AG09319 (cell line): ENCODE results near the gene CHRNA4.

Experiments
- DNase-seq: peaks from one replicate; pipeline ENCODE4 v3.0.0-alpha.2; 2010; ENCODE audit warnings: low read depth; ENCODE audit errors: extremely low read depth
- TF ChIP-seq, protein P1 (sequence below): IDR thresholded peaks from 2 replicates; pipeline ENCODE4 v1.5.1; 2011; ENCODE audit warnings: low read depth, mild to moderate bottlenecking, inconsistent platforms, low read length, moderate library complexity

Gene CHRNA4

DNA sequence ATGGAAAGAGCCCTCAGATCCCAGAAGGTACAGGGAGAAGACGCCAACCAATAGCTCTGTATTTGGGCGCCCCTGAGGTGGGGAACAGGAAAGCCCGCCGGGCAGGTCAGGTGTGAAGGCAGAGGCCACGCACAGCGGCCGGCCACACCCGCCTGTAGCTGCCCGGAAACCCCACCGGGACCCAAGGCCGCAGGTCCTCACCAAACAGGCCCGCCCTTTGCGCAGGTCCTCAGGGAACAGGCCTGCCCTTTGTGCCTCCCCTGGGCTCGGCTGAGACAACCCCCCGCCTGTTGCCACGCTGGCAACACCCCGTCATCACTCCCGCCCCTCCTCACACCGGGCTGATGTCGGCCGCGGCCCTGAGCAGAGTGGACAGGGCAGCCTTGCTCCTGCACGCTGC, 44.9 kb upstream of the CHRNA4 start:
- TF ChIP-seq, protein P1, sequence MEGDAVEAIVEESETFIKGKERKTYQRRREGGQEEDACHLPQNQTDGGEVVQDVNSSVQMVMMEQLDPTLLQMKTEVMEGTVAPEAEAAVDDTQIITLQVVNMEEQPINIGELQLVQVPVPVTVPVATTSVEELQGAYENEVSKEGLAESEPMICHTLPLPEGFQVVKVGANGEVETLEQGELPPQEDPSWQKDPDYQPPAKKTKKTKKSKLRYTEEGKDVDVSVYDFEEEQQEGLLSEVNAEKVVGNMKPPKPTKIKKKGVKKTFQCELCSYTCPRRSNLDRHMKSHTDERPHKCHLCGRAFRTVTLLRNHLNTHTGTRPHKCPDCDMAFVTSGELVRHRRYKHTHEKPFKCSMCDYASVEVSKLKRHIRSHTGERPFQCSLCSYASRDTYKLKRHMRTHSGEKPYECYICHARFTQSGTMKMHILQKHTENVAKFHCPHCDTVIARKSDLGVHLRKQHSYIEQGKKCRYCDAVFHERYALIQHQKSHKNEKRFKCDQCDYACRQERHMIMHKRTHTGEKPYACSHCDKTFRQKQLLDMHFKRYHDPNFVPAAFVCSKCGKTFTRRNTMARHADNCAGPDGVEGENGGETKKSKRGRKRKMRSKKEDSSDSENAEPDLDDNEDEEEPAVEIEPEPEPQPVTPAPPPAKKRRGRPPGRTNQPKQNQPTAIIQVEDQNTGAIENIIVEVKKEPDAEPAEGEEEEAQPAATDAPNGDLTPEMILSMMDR, result no peak
- DNase-seq, result no peak

DNA sequence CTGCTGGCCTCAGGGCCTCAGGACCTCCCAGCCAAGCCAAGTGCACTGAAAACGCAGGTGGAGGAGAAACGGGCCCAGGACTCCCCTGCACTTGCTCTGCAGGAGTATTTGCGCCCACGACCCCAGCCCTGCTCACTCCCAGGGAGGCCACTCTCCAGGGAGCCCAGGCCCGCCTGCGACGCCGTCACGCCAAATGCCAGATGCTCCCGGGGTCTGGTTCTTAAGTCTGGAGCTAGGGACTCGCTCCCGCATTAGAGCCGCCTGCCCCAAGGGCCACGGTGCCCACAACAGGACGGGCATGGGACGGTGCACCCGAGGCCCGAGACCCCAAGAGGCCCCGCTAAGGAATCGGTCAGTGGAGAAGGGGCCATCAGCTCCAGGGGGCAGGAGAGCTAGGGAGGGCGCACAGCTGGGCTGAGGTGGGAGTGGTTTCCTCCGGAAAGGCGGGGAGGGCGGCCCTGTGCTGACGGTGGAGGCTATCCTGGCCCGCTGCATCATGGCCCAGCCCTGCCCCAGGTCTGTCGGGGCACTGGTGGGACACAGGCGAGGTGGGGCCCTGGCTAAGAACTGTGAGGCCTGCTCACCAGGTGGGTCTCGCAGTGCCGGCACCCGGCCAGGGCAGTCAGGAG, 44.1 kb upstream of the CHRNA4 start:
- DNase-seq, result no peak
- TF ChIP-seq, protein P1, result no peak

DNA sequence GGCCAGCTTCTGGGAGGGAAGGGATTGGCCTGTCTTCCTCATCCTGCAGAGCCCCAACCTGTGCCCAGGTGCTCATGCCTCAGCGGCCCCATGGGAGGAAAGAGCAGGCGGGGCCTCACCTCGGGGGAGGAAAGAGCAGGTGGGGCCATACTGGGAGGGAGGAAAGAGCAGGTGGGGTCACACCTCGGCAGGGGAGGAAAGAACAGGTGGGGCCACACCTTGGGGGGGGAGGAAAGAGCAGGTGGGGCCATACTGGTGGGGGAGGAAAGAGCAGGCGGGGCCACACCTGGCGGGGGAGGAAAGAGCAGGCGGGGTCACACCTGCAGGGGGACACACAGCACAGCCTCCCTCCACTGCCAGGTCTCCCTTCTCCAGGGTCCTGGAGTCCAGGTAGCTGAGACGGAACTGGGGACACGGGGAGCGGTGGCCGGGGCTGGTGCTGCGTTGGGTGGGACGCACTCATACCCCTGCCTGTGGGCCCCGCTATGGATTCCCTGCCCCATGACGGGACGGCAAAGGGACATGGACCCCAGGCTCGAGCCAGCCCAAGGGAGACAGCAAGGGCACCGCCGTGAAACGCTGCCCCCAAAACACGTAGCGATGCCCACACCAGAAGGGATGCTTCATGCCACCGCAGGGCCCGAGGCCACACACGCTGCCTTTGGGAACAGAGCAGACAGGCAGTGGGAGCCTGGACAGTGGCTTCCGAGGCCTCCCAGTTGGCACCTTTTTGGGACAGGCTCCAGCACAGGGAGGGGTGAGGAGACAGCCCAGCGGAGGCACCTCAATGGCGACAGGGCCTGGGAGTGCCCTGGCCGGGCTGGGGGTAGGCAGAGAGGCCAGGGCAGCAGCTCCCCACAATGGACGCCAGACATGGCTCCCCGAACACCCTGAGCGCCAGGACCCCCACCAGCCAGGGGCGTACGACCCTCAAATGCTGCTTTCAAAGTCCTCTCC, 43.3 kb upstream of the CHRNA4 start:
- DNase-seq, result no peak
- TF ChIP-seq, protein P1, result no peak

DNA sequence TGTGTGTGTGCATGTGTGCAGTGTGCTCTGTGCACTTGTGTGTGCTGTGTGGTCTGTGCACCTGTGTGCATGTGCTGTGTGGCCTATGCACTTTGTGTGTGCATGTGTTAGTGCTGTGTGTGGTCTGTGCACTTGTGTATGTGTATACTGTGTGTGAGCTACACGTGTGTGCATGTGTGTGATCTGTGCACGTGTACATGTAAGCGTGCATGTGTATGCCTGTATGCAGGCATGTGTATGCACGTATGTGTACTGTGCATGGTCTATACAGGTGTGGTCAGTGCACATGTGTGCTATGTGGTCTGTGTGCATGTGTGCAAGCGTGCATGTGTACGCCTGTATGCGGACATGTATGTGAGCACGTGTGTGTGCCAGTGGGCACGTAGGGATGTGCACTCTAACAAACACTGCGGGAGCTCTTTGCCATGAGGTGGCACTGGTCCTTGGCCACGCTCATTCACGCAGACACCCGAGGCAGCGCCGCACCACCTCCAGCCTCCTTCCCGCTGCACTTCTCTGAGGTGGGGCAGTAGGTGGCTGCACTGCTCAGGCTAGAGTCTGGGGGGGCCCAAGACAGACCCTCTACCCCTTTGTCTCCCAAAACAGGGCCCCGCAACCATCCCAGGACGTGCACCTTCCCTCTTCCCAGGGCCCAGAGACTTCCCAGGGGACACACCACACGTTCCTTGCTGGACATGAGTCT, 42.4 kb upstream of the CHRNA4 start:
- DNase-seq, result no peak
- TF ChIP-seq, protein P1, result no peak

DNA sequence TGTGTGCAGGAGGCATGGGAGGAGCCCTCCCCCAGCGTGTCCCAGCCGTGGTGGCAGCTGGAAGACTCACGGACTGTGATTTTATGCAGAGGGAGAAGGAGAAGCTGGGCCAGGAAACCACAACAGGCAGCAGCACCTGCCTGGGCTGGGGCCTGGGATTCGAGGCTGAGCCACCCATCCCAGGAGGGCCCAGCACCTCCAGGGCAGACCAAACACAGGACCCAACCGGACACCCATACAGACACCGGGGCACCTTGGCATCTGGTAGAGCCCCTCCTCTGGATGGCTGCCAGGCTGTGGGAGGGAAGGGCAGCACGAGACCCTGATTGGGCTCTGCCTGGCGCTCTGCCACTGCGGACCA, 41.7 kb upstream of the CHRNA4 start:
- TF ChIP-seq, protein P1, result no peak
- DNase-seq, result no peak

DNA sequence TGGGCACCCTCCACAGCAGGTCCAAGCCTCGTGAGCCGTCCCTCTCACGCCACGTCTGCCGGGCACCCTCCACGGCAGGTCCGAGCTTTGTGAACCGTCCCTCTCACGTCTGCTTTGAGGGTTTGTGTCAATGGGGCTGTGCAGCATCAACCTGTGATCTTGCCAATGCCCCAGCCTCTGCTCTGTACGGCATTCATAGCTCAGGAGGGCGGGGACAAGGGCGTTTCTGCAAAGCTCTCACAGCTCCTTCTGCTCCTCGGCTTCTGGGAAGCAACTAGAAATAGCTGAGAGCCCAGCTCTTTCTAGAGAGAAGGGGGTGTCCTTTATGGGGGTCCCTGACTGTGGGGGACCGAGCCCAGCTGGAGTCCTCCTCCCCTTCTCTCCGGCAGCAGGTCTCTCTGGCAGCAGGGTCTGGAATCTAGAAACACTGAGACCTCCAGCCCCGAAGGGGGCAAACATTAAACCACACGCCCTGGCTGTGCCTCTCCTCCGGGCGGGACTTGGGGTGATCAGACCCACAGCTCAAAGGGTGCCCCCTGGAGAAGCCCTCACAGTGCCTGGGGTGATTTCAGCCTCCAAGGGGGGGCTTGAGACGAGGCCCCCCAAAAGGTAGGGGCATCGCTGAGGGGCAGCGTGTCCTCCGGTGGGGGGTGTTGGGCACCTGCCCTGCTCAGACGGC, 41.2 kb upstream of the CHRNA4 start:
- no peak for DNase-seq
- TF ChIP-seq, protein P1, result no peak
